Subcutaneous abdominal adipose tissue (tissue), 5 donors: Measurements from ENCODE around the gene ACSL3.
"Not testable (repeated sequence)": the region's sequence is repeated elsewhere in the genome, so short reads cannot be mapped to it uniquely, and the experiment has no call there.

ENCODE experiments used
- H3K27ac ChIP-seq: one replicate; pipeline ENCODE4 v1.7.0; 2013; ENCODE audit warnings: low read depth, mild to moderate bottlenecking, inconsistent platforms, low read length, moderate library complexity
- H3K27me3 ChIP-seq, 5 donors: one replicate each; pipeline ENCODE4 v1.7.0; 2013; ENCODE audit warnings: low read length in 5 of 5, inconsistent platforms in 1 of 5; ENCODE audit not compliant: control insufficient read depth in 5 of 5, insufficient read depth in 4 of 5
- H3K36me3 ChIP-seq, 5 donors: one replicate each; pipeline ENCODE4 v1.7.0; 2013; ENCODE audit warnings: low read length in 5 of 5; ENCODE audit not compliant: control insufficient read depth in 5 of 5, insufficient read depth in 5 of 5
- H3K4me1 ChIP-seq, 5 donors: one replicate each; pipeline ENCODE4 v1.7.0; 2013; ENCODE audit warnings: low read length in 5 of 5, mild to moderate bottlenecking in 3 of 5, moderate library complexity in 1 of 5; ENCODE audit not compliant: control insufficient read depth in 5 of 5, insufficient read depth in 5 of 5
- H3K4me3 ChIP-seq, 5 donors: one replicate each; pipeline ENCODE4 v1.7.0; 2013; ENCODE audit warnings: low read length in 5 of 5, low read depth in 1 of 5
- H3K9ac ChIP-seq, 5 donors: one replicate each; pipeline ENCODE4 v1.7.0; 2013; ENCODE audit warnings: low read length in 5 of 5, mild to moderate bottlenecking in 4 of 5, moderate library complexity in 3 of 5
- H3K9me3 ChIP-seq, 5 donors: one replicate each; pipeline ENCODE4 v1.7.0; 2013; ENCODE audit warnings: low read length in 5 of 5; ENCODE audit not compliant: control insufficient read depth in 5 of 5
- donor health status: healthy.
- donor health status: healthy.
- donor health status: healthy.
- donor health status: healthy.
- donor health status: healthy.

The ACSL3 gene

GRCh38 chr2:222865301-222865700, 4.5 kb downstream of the ACSL3 start:
- Histone ChIP-seq H3K4me1 (peaks cover 6 to 62% (median 48%) of the 10 kb centered on the region in 5 donors), H3K9ac (no peak overlapping the region), H3K4me3 (no peak overlapping the region), H3K9me3 (no peaks in the 10 kb centered on the region), H3K27ac (no peak overlapping the region), H3K27me3 (no peaks in the 10 kb centered on the region), H3K36me3 (no peaks in the 10 kb centered on the region)

GRCh38 chr2:222866358-222866960, 5.6 kb downstream of the ACSL3 start:
- Histone ChIP-seq H3K27ac (no peak overlapping the region), H3K9ac (no peak overlapping the region), H3K36me3 (no peaks in the 10 kb centered on the region), H3K4me3 (no peak overlapping the region), H3K27me3 (no peaks in the 10 kb centered on the region), H3K4me1 (peaks cover 9 to 69% (median 54%) of the 10 kb centered on the region in 5 donors), H3K9me3 (no peaks in the 10 kb centered on the region)

GRCh38 chr2:222868560-222869251, 7.9 kb downstream of the ACSL3 start:
- peaks cover 6 to 50% (median 35%) of the 10 kb centered on the region in 5 donors for H3K4me1 ChIP-seq
- not testable (repeated sequence) for H3K27ac ChIP-seq

GRCh38 chr2:222869252-222869560, 8.4 kb downstream of the ACSL3 start:
- no peaks in the 10 kb centered on the region for H3K27me3 ChIP-seq
- H3K4me1 ChIP-seq = peaks cover 4 to 45% (median 30%) of the 10 kb centered on the region in 5 donors
- no peak overlapping the region for H3K4me3 ChIP-seq
- H3K27ac ChIP-seq = no peak overlapping the region
- H3K9ac ChIP-seq = no peak overlapping the region
- H3K9me3 ChIP-seq = no peaks in the 10 kb centered on the region
- no peaks in the 10 kb centered on the region for H3K36me3 ChIP-seq

More at GRCh38 chr2:222868560-222869251, 7.9 kb downstream of the ACSL3 start:
- not testable (repeated sequence) for H3K9ac ChIP-seq, H3K36me3 ChIP-seq, H3K27me3 ChIP-seq, H3K9me3 ChIP-seq, H3K4me3 ChIP-seq

- peaks cover 3 to 30% (median 22%) of the 10 kb centered on the region in 5 donors for H3K4me1 ChIP-seq
- H3K9me3 ChIP-seq = no peaks in the 10 kb centered on the region
- no peaks in the 10 kb centered on the region for H3K36me3 ChIP-seq
- no peak overlapping the region for H3K9ac ChIP-seq
- H3K27me3 ChIP-seq = no peaks in the 10 kb centered on the region
- no peak overlapping the region for H3K4me3 ChIP-seq
- H3K27ac ChIP-seq = no peak overlapping the region
Observed at GRCh38 chr2:222871291-222871690, 10.5 kb downstream of the ACSL3 start.

GRCh38 chr2:222872551-222872950, 11.7 kb downstream of the ACSL3 start:
- no peaks in the 10 kb centered on the region for H3K27me3 ChIP-seq
- H3K4me1 ChIP-seq = peaks cover 3 to 30% (median 22%) of the 10 kb centered on the region in 5 donors
- no peaks in the 10 kb centered on the region for H3K36me3 ChIP-seq
- no peaks in the 10 kb centered on the region for H3K9me3 ChIP-seq
- H3K4me3 ChIP-seq = no peak overlapping the region
- no peak overlapping the region for H3K9ac ChIP-seq
- no peak overlapping the region for H3K27ac ChIP-seq

GRCh38 chr2:222875482-222875881, 14.6 kb downstream of the ACSL3 start:
- Histone ChIP-seq H3K9me3 (no peaks in the 10 kb centered on the region), H3K9ac (no peak overlapping the region), H3K36me3 (no peaks in the 10 kb centered on the region), H3K27ac (no peak overlapping the region), H3K4me3 (no peak overlapping the region), H3K4me1 (peaks cover 2 to 13% (median 11%) of the 10 kb centered on the region in 5 donors), H3K27me3 (no peaks in the 10 kb centered on the region)

- H3K27ac ChIP-seq = no peak overlapping the region
Observed at GRCh38 chr2:222876947-222877346, 16.1 kb downstream of the ACSL3 start.

GRCh38 chr2:222877556-222878300, 16.9 kb downstream of the ACSL3 start:
- Histone ChIP-seq H3K36me3 (no peaks in the 10 kb centered on the region), H3K27ac (no peak overlapping the region), H3K4me3 (no peak overlapping the region), H3K9me3 (no peaks in the 10 kb centered on the region), H3K27me3 (no peaks in the 10 kb centered on the region), H3K4me1 (peaks cover 0 to 8% (median 5%) of the 10 kb centered on the region in 5 donors), H3K9ac (no peak overlapping the region)

More at GRCh38 chr2:222876947-222877346, 16.1 kb downstream of the ACSL3 start:
- H3K4me3 ChIP-seq = no peak overlapping the region
- no peaks in the 10 kb centered on the region for H3K9me3 ChIP-seq
- no peak overlapping the region for H3K9ac ChIP-seq
- H3K4me1 ChIP-seq = peaks cover 0 to 7% (median 0%) of the 10 kb centered on the region in 5 donors
- H3K27me3 ChIP-seq = no peaks in the 10 kb centered on the region
- H3K36me3 ChIP-seq = no peaks in the 10 kb centered on the region

- H3K4me1 ChIP-seq = peaks cover 0 to 11% (median 8%) of the 10 kb centered on the region in 5 donors
- no peak overlapping the region for H3K9ac ChIP-seq
- H3K36me3 ChIP-seq = no peaks in the 10 kb centered on the region
- H3K4me3 ChIP-seq = no peak overlapping the region
- H3K27ac ChIP-seq = no peak overlapping the region
- no peaks in the 10 kb centered on the region for H3K27me3 ChIP-seq
- H3K9me3 ChIP-seq = no peaks in the 10 kb centered on the region
Observed at GRCh38 chr2:222878301-222878876, 17.6 kb downstream of the ACSL3 start.
